DMS114 treated with DMSO at 0.1 percent for 48 hours (cell line): ENCODE results near the gene RAD51B.

Experiments used
- DNase-seq: peaks from one replicate; lab custom pipeline; 2025; ENCODE audit not compliant: unreplicated experiment; lab: John Stamatoyannopoulos, UW

Gene RAD51B

DNA sequence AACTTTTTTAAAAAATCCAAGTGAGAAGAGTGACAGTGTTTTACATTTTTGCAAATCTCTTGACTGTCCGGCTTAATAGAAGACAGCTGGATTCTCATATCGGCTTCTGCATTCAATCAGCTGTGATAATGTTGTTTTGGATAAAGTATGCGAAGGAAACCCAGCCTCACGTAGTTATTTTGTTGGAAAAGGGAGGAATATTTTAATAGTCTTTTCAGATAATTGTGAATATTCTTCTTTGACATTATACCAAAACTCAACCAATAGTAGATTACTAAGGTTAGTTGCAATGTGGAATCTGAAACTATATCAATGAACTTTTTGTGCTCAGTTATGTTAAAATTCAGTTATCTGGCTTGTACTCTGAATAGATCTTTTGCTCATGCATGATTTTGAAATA lies 696.8 kb downstream of the RAD51B start:
- no peak for DNase-seq

DNA sequence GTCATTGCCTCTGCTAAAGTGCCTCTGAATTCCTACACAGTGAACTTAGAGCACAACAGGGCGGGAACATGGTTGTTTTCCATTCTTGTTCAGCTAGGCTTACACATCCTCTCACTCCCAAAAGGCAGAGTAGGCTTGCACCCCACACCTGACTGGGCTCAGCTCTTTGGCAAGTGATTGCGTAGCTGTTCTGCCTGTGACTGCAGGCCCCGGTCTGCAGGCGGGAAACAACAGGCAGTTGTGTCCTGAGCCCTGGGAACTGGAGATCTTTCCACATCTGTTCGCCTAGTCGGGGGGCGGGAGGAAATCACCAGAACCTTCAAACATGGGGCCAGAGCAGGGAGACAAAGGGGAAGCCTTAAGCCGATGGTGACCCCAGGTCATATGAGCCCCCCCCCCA lies 698.6 kb downstream of the RAD51B start:
- DNase-seq: no peak

DNA sequence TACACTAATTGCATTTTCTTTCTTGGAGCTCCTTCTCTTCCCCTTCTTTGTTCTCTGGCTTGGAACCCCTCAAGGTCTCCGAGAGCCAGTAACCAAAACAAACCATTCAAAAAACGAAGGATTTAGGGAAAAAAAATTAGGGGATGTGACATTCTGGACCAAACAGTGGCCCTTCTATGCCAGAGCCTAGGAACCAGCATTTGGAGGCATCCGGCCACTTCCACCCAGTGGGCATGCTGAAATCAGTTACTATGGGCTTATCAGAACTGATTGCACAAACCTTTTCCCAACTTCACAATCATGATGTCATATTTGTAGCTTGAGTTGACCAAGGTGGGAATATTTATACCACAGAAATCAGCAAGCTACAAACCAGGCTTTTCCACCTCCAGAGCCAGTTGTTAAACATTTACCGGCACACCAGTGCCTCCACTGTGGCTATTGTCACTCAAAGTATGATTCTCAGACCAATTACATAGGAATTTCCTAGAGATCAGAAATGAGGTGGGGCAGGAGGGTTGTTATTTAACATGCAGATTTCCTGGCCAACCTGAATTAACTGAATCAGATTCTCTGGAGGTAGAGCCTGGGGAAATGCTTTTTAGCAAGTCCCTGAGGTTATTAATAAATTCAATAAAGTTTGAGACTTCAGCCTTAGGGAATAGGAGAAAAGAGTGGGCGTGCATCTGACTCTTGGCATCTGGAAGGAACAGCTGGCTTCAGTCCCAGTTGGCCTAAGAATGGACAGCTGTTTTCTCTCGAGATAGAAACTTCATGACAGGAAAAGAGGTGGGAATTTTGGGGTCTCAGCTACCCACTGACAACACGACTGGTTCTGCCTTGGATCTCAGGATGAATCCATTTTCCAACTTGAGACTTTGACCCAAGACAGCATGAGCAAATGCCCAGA lies 699.4 kb downstream of the RAD51B start:
- DNase-seq: no peak

DNA sequence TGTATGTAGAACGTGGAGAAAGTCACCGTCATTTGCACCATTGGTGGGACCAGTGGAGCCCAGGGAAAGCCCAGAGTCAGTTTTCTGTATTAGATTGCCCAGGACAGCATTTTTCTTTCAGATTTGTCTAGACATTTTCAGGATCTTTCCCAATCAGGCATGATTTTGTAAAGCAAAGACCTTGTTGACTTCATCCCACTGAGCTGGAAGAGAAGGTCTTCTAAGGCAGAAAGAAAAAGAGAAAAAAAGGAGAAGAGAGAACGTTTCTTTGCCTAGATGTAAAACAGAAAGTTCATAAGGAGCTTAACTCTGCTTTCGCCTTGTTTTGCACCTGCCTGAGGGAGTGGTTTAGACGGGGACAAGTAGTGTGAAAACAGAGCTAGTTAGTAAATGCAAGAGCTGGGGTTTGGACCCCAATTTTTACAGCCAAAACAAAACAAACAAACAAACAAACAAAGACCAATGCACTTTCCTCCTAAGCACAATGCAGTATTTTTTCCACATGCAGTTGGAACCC lies 700.1 kb downstream of the RAD51B start:
- DNase-seq: no peak

DNA sequence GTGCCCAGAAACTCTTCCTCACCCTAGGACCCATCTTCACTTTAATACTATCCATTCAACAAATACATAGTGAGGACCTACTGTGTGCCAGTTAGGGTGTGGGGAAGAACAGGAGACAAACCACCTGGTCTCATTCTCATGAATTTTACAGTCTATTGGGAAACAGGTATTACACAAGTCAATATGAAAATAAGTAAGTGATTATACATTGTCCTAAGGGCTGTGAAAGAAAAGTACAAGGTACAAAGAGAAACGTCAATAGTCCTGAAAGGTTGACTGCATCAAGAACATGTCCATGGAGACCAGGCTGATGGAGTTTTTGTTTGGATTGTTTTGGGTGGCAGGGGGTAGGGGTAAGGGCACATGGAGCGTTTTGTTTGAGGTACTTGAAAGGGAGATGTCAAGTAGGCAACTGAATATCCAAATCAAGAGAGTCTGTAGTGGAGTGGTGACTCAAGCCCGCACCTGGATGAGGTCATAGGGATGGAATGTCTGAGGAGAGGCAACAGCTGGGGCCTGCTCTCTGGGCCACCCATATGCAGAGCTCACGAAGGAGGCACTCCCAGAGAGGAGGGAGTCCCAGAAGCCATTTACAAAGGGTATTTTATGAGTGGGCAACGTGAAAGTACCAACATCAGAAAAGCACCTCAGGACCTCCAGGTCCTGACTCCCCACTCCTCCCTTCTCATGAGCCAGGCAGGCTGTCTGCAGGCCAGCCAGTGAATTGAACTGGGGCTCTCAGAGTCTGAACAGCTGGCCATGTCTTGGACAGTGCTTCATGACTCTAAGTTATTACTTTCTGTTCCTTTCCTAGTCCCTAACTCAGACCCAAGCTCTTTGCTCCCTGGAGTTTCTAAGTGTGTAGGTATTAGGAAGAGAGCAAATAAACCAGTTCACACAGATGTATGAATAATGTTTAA lies 701.3 kb downstream of the RAD51B start:
- no peak for DNase-seq

DNA sequence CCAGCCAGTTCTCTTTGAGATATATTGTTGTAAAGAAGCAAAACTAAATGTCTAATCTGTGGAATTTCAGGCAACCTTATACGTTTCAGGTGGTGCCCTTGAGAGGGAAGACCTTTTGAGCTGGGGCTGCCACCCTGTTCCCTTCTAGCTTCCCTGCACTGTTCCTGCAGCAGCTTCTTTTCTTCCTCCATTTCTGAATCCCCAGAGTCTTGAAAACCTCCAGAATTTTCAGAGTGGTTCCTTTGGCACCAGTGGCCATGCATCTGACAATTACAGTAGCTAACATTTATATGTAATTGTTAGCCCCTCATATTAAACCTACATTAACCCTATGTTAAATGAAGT lies 702.0 kb downstream of the RAD51B start:
- no peak for DNase-seq

DNA sequence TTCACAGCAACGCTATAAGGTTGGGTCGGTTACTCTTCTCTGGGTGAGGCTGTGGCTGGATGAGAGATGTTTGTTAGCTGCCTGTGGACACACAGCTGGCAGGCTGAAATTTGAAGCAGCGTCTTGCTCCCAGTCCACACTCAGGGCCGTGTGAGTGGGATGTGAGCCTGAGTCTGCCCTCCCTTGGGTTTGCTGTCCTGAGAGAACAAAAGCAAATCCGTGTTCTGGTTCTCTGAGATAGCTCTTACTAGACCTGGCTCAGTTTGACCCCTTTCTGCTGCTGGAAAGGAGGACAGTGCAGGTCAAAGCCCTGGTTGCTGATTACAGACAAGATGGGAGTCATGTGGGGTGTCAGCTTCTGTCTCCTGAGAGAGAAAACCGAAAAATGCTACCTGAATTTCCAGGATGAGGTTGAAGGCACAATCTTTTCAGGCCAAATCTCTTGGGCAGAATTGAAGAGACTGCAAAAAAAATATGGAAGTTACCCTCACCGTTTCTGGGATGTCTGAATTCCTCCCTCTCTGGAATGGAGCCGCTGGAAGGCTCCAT lies 702.5 kb downstream of the RAD51B start:
- DNase-seq: no peak

DNA sequence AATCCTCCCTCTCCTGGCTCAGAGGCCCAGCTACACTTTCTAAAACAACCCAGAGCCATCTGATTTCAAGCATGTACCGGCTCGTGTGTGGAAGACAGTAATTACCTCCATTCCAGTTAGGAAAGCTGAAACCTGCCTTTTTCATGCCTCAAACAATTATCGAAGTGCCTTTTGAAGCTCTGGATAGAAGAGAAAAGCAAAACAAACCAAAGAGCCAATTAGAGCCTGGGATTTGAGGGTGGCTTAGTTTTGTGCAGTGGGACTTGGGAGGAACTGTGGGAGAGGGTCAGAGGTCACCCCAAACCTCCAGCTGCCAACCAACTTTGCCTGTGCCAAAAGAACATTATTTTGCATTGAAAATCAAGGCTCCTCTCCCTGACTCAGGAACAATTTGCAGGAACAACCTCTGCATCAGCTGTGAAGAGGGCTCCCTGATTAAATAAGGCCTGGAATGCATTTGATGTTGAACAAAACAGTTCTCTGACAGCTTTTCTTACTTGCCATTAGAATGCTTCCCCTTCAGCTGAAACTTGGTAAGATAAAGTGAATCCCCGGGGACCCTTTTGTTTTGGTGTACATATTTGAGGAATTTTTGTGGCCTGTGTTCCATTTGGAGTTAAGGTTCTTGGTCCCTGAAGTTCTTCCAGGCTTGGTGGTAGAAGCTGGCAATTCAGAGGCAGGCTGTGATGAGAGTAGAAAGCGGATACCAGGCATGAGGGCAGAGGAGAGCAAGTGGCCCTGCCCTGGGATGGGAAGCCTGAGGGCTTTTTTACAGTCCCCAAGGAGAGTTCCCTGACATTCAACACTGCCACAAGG lies 703.1 kb downstream of the RAD51B start:
- DNase-seq: no peak

DNA sequence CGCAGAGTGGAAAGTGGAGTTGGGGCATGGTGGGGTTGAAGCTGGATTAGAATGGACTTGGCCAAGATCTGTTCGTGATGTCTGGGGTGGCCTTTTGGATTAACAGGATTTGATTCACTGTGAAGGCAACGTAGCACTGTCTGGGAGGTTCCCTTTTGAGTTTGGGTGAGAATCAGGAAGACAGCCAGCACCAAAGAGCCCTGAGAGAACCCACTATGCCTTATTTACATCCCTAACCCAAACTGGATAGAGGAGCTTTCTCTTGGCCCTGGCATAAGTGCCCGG lies 703.7 kb downstream of the RAD51B start:
- DNase-seq: no peak

DNA sequence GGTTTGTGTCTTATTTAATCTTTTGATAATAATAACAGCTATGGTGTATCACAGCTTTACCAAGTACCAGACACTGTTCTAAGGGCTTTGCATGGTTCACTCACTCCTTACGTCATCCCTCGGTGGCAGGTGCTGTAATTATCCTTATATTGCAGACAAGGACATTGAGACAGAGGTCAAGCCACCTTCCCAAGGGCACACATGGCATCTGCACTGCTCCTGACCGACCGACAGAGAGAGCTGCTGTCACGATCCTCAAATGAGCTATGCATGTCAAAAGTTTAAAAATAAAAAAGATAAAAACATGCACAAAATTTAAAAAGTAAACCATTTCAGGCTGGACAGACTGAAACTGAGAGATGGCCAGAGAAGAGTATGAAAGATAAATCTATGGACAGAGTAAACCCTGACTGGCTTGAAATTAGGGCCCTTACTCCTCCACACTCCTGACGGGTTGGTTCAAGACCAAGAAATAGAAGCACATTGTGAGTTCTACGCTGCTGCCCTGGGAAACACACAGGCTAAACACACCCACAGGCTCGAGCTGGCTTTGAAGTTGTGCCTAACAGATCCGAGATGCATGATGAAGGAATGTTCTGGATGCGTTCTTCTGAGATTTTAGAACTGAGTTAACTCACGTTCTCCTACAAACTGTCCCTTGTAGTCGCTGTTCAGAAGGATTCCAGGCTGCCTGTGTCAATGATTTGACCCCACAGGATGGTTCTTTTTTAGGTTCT lies 704.6 kb downstream of the RAD51B start:
- DNase-seq: no peak

DNA sequence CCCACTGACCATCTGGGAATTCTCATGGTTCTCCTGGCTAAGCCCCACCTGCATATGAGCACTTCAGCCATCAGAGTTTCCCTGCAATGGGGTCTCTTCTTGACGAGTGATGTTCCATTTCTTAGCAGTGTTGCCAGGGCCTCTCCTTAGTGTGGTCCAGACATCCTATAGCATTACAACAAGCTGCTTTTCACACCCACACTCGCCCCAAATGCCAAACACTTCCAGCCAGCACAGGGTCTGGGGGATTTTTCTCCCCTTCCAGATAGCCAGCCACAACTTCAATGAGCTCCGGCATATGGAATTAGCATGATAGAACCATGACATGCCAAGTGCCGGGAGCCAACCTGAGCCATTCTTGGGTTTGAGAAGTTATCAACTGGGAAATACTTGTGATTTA lies 705.9 kb downstream of the RAD51B start:
- DNase-seq: no peak

DNA sequence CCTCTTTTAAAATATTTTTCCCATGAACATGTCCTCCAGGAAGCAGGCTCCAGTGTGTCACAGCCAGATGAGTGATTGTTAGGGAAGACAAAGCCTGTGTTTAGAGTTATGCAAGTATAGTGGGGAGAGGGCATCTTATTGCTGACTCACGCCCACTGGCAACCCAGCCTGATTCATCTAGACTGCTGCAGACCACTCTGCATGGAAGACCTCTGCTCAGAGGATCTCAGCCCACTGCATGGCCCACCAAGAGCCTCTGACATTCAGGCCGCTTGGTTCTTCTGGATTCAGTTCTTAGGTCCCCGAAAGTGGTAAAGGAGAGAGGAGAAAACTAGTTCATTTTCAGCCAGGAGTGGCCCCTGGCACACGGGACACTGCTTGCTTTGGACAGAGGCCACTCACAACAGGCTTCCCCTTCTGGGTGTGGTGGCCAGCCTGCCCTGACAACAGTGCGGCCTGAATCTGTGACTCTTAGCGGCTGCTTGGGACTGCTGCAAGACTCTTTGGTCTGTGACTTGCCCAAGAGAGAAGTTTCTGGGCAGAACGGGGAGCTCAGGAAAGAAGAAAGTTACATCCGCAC lies 707.0 kb downstream of the RAD51B start:
- DNase-seq: no peak

DNA sequence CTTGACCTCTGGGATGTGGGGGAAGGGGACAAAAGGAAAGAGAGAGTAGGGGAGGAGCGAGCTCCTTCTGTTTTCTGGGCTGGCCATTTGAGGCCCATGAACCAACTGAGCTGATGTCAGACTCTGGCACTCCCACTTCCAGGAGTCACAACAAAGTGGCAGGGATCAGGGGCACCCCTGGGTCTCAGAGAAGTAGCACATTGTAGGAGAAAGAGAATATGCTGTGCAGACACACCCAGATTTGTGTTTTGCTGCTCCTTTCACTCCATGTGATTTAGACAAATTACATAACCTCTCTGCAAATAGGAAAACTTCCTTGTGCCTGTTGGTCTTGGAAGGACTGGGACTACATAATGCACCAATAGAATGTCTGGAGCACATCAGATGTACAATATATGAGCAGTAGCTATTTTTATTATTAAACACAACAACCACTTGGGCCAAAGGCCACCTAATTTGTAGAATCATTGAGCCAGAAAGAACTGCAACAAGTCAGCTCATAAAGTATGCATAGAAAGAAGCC lies 707.8 kb downstream of the RAD51B start:
- no peak for DNase-seq

DNA sequence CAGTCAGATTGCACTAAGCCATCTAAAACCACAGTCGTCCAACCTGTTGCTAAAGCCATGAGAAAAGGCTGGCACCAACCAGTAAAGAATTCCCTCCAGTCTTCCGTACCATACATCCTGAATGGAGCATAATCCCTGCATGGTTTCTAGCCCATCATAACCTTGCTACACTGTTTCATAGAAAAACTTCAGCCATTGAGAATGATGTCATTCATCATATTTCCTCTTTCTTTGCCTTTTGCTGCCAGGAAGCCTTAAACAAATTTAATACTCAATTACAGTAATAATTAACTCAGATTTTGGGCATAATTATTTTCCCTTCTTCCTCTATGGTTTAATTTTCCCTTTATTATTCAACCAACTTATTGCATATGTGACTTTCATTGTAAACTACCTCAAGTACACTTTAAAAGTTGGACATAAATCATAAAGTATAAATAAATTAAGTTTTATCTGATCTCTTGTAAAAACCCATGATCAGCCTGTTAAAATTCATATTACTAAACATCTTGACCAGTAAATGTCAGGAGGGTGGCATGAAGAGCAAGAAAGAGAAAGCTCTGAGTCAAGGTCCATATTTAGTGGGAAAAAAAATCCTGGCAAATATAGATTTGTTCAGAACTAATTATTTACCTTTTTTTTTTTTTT lies 708.6 kb downstream of the RAD51B start:
- DNase-seq: no peak

DNA sequence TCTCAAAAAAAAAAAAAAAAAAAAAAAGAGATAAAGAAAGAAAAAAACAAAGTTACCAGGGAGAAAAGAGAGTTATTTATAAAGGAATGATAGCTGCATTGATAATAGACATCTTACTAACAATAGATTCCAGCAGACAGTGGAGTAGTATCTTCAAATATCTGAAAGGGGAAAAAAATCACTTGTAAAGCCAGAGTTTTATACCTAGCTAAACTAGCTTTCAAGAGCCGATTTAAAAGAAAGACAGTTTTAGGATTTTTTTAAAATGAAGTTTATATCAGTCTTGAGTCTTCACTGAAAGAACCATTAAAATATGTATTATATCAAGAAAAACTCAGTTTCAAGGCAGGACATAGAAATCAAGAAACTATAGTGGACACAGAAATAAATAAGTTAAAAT lies 710.9 kb downstream of the RAD51B start:
- DNase-seq: no peak

DNA sequence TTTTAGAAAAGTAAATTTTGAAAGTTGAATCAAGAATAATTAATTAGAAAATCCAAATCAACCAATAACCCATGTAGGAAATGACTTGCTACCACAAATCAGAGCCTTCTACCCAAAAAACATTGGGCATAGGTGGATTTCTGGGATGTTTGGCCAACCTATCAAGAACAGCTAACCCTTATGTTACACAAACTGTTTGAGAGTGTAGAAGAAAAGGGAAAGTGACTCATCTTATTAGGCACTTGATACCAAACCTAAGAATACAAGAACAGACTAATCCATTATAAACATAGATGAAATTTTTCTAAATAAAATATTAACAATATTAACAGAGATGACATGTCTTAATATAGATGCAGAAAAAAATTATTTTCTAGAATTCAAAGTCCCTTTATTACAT lies 712.9 kb downstream of the RAD51B start:
- DNase-seq: no peak

DNA sequence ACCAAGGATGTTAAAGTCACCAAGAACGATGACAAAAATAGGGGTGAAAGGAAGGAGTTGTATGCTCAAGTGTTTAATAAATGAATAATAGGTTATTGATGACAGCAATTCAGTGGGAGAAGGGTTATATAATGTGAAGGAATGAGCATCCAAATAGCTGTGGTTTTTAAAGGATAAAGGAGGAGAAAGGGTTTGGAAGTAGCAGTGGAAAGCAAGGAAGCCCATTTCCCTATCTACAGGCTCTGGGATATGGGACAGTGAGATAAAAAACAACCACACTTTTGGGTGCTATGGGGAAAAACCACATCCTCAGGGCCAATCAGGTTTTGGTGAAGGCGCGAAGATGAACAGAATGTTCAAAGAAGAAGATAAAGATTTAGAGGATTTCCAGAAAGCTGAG lies 714.7 kb downstream of the RAD51B start:
- no peak for DNase-seq

DNA sequence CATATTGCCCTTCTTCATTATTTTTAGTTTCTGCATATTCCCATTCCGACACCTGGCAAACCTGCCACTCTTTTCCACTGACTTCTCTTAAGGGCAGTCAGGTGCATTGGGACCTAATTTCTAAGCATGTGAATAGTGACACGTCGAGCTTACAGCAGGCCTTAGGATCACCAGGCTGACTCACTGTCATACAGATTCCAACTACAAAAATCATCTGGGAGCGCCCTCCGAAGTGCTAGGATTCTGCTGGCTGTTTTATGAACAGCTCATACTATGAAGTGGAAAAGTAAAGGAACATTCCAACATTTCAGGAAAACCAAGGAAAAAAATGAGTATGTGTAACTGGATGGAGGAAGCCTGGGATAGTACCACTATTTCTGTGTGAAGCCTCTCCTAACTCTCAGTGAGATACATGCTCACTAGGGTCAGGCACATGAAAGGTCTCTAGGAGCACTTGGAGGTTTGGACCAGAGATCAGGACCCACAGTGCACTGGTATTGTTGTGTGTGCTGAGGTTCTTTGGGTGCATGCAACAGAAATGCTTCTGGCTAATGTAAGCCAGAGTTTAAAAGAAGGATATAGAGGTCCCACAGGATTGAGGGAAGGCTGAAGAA lies 715.9 kb downstream of the RAD51B start:
- DNase-seq: no peak

DNA sequence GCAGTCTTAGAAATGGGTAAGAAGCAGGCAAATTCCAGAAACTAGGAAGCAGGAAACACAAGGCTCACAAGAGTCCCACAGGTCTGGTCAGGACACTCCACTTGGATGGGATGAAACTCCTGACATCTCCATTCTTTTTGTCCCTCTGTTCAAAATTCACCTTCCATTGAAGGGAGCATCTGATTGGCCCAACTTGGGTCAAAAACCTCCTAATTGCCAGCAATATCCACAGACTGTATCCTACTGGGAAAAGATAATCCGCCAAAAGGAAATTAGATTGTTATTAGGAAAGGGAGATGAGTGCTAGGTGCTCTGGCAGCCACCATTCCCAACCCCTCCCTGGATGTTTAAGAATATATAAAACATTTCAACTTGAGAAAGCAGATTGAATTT lies 716.4 kb downstream of the RAD51B start:
- DNase-seq: no peak
